Osteocyte (in vitro differentiated cells): Measurements from ENCODE around the gene LIN28B. TPM values are rescaled to one million over a fixed set of nuclear protein-coding genes. Genes with fewer than 3 reads are reported as not detected.
"Not testable (repeated sequence)": the region's sequence is repeated elsewhere in the genome, so short reads cannot be mapped to it uniquely, and the experiment has no call there.

ENCODE experiments used
- DNase-seq: peaks from one replicate; pipeline ENCODE4 v3.0.0; 2021; ENCODE audit warnings: mixed read lengths; ENCODE audit not compliant: unreplicated experiment; ENCODE audit errors: extremely low spot score
- H3K27ac Mint-ChIP-seq: one replicate; pipeline ENCODE4 v1.8.0; 2021; ENCODE audit warnings: mild to moderate bottlenecking, mixed read lengths; ENCODE audit not compliant: unreplicated experiment
- H3K27me3 Mint-ChIP-seq: one replicate; pipeline ENCODE4 v1.8.0; 2021; ENCODE audit warnings: mixed read lengths; ENCODE audit not compliant: unreplicated experiment
- H3K36me3 Mint-ChIP-seq: one replicate; pipeline ENCODE4 v1.8.0; 2021; ENCODE audit warnings: mixed read lengths; ENCODE audit not compliant: unreplicated experiment
- H3K4me1 Mint-ChIP-seq: one replicate; pipeline ENCODE4 v1.8.0; 2021; ENCODE audit warnings: mixed read lengths; ENCODE audit not compliant: unreplicated experiment
- H3K4me3 Mint-ChIP-seq: one replicate; pipeline ENCODE4 v1.8.0; 2021; ENCODE audit warnings: mild to moderate bottlenecking, moderate library complexity, mixed read lengths; ENCODE audit not compliant: unreplicated experiment
- H3K9me3 Mint-ChIP-seq: one replicate; pipeline ENCODE4 v1.8.0; 2021; ENCODE audit warnings: mixed read lengths; ENCODE audit not compliant: unreplicated experiment
- CTCF ChIP-seq: fragments of 200-600 bp; sonication (generic); IDR thresholded peaks from 2 replicates; pipeline ENCODE4 v1.5.0; 2021; ENCODE audit warnings: antibody characterized with exemption, mild to moderate bottlenecking, moderate library complexity
- total RNA-seq: library from RNA; stranded (reverse); gene quantifications from 2 replicates; pipeline ENCODE4 v1.2.1, GENCODE V29; 2021

Gene LIN28B
- total RNA-seq, 1 donor from 2014 or later: not detected

GRCh38 chr6:104983776-104984175, 26.9 kb downstream of the LIN28B start:
- no peaks in the 10 kb centered on the region for H3K9me3 Mint-ChIP-seq
- H3K4me3 Mint-ChIP-seq: no peak overlapping the region
- no peak overlapping the region for H3K27ac Mint-ChIP-seq
- H3K36me3 Mint-ChIP-seq: no peaks in the 10 kb centered on the region
- TF ChIP-seq CTCF: no peak
- no peak for DNase-seq
- no peaks in the 10 kb centered on the region for H3K4me1 Mint-ChIP-seq
- peaks cover 16% of the 10 kb centered on the region for H3K27me3 Mint-ChIP-seq

- Mint-ChIP-seq H3K27ac (no peak overlapping the region), H3K9me3 (no peaks in the 10 kb centered on the region), H3K27me3 (peaks cover 16% of the 10 kb centered on the region), H3K36me3 (no peaks in the 10 kb centered on the region), H3K4me1 (no peaks in the 10 kb centered on the region), H3K4me3 (no peak overlapping the region)
- TF ChIP-seq CTCF: no peak
- no peak for DNase-seq
Measured at GRCh38 chr6:104984831-104985230, 27.9 kb downstream of the LIN28B start.

GRCh38 chr6:104985875-104986274, 29.0 kb downstream of the LIN28B start:
- not testable (repeated sequence) for H3K27me3 Mint-ChIP-seq, DNase-seq, H3K9me3 Mint-ChIP-seq, H3K4me3 Mint-ChIP-seq, H3K4me1 Mint-ChIP-seq, H3K27ac Mint-ChIP-seq, H3K36me3 Mint-ChIP-seq

GRCh38 chr6:104986625-104987024, 29.7 kb downstream of the LIN28B start:
- no peaks in the 10 kb centered on the region for H3K9me3 Mint-ChIP-seq
- H3K36me3 Mint-ChIP-seq: no peaks in the 10 kb centered on the region
- H3K4me3 Mint-ChIP-seq: no peak overlapping the region
- TF ChIP-seq CTCF: no peak
- no peak overlapping the region for H3K27ac Mint-ChIP-seq
- DNase-seq: no peak
- no peaks in the 10 kb centered on the region for H3K4me1 Mint-ChIP-seq
- peaks cover 4% of the 10 kb centered on the region for H3K27me3 Mint-ChIP-seq

GRCh38 chr6:104987218-104987617, 30.3 kb downstream of the LIN28B start:
- Mint-ChIP-seq H3K27ac (no peak overlapping the region), H3K9me3 (no peaks in the 10 kb centered on the region), H3K4me3 (no peak overlapping the region), H3K4me1 (no peaks in the 10 kb centered on the region), H3K36me3 (no peaks in the 10 kb centered on the region), H3K27me3 (no peaks in the 10 kb centered on the region)
- DNase-seq: no peak
- no peak for TF ChIP-seq CTCF

- no peaks in the 10 kb centered on the region for H3K27me3 Mint-ChIP-seq
- no peak overlapping the region for H3K27ac Mint-ChIP-seq
- no peak for DNase-seq
- H3K4me1 Mint-ChIP-seq: no peaks in the 10 kb centered on the region
- H3K9me3 Mint-ChIP-seq: no peaks in the 10 kb centered on the region
- no peaks in the 10 kb centered on the region for H3K36me3 Mint-ChIP-seq
- no peak overlapping the region for H3K4me3 Mint-ChIP-seq
- no peak for TF ChIP-seq CTCF
Measured at GRCh38 chr6:104990085-104990484, 33.2 kb downstream of the LIN28B start.

- H3K36me3 Mint-ChIP-seq, H3K4me1 Mint-ChIP-seq, H3K27me3 Mint-ChIP-seq, H3K27ac Mint-ChIP-seq, H3K9me3 Mint-ChIP-seq, DNase-seq, H3K4me3 Mint-ChIP-seq: not testable (repeated sequence)
Measured at GRCh38 chr6:104991062-104991461, 34.2 kb downstream of the LIN28B start.

GRCh38 chr6:104993576-104993975, 36.7 kb downstream of the LIN28B start:
- not testable (repeated sequence) for H3K9me3 Mint-ChIP-seq, H3K36me3 Mint-ChIP-seq, H3K4me3 Mint-ChIP-seq, H3K27me3 Mint-ChIP-seq, H3K4me1 Mint-ChIP-seq, DNase-seq, H3K27ac Mint-ChIP-seq
